C4-2B (cell line): ENCODE data around the gene SWSAP1.

ENCODE experiments used
- CTCF ChIP-seq: fragments of 450-650 bp; conservative IDR thresholded peaks from 2 replicates; pipeline ENCODE4 v1.5.1; 2017; ENCODE audit warnings: mild to moderate bottlenecking
- ZFX ChIP-seq: fragments of 450-650 bp; IDR thresholded peaks from 2 replicates; pipeline ENCODE4 v1.6.1; 2017

GRCh38 chr19:11355160-11356073, 19.0 kb upstream of the SWSAP1 start, which contains the start of gene PLPPR2:
- TF ChIP-seq CTCF, result no peak
- no peak for TF ChIP-seq ZFX
